Sigmoid colon (tissue), 7 donors: ENCODE results near the gene CDKAL1. TPM values are rescaled to one million over a fixed set of nuclear protein-coding genes. Genes with fewer than 3 reads are reported as not detected.

Source experiments
- DNase-seq: peaks from one replicate; pipeline ENCODE4 v3.0.0-alpha.2; 2019
- H3K27ac ChIP-seq, 4 donors: fragments of 200-600 bp; sonication (generic); one replicate each; pipeline ENCODE4 v1.5.1; 2016 to 2019; ENCODE audit warnings: mild to moderate bottlenecking in 1 of 4
- H3K27me3 ChIP-seq, 3 donors: fragments of 200-600 bp; sonication (generic); one replicate each; pipeline ENCODE4 v1.5.1; 2019; ENCODE audit warnings: mild to moderate bottlenecking in 1 of 3
- H3K36me3 ChIP-seq, 4 donors: fragments of 200-600 bp; sonication (generic); one replicate each; pipeline ENCODE4 v1.5.1; 2016 to 2019
- H3K4me1 ChIP-seq, 4 donors: fragments of 200-600 bp; sonication (generic); one replicate each; pipeline ENCODE4 v1.5.1; 2017 to 2019
- H3K4me3 ChIP-seq, 4 donors: fragments of 200-600 bp; sonication (generic); one replicate each; pipeline ENCODE4 v1.5.1; 2017 to 2019; ENCODE audit warnings: mild to moderate bottlenecking in 2 of 4, moderate library complexity in 1 of 4
- H3K9me3 ChIP-seq, 4 donors: fragments of 200-600 bp in 3 of 4; sonication (generic) in 3 of 4; one replicate each; pipeline versions ENCODE4 v1.5.1 to v1.6.1; 2013 to 2019
- CTCF ChIP-seq, 4 experiments: fragments of 450-650 bp in 3 of 4; fragments of 200-600 bp in 1 of 4; IDR thresholded peaks; one replicate each; pipeline ENCODE4 v1.5.1; 2016 to 2019; ENCODE audit warnings: antibody characterized with exemption in 4 of 4, mild to moderate bottlenecking in 3 of 4, moderate library complexity in 2 of 4
- EP300 ChIP-seq, 4 donors: sonication (generic); formaldehyde crosslinking; IDR thresholded peaks; one replicate each; pipeline ENCODE4 v1.6.1; 2017; ENCODE audit warnings: antibody characterized with exemption in 4 of 4
- POLR2A ChIP-seq, 2 donors: fragments of 450-650 bp; IDR thresholded peaks; one replicate each; pipeline ENCODE4 v1.6.1; 2016; ENCODE audit warnings: antibody characterized with exemption in 2 of 2, mild to moderate bottlenecking in 2 of 2, moderate library complexity in 2 of 2
- POLR2AphosphoS5 ChIP-seq, 4 donors: sonication (generic); formaldehyde crosslinking; IDR thresholded peaks; one replicate each; pipeline ENCODE4 v1.6.1; 2017; ENCODE audit warnings: antibody characterized with exemption in 4 of 4
- WGBS, 2 donors: extraction: QIAGEN DNeasy Blood & Tissue Kit; methylation state at CpG; one replicate each; pipeline ENCODE4 v1.1.7; 2013; 5-methylcytosine and 5-hydroxymethylcytosine counted together
- intact Hi-C: fragments of 100-400 bp; cut with DNase I; formaldehyde crosslinking; loops from one replicate; pipeline ENCODE4 v1.15.1; 2023
- polyA plus RNA-seq, 3 donors: library from polyadenylated mRNA; stranded (reverse); fragments of 200-250 nt; gene quantifications; one replicate each; pipeline ENCODE4 v1.2.3, GENCODE V29; 2013
- small RNA-seq, 3 donors: library from RNA; depleted of rRNA; stranded (forward); fragments of <200 nt; gene quantifications; one replicate each; pipeline ENCODE3, GENCODE V24; 2016
- total RNA-seq, 4 donors: library from RNA; depleted of rRNA; stranded (reverse); fragments of >200 nt; gene quantifications; one replicate each; pipeline ENCODE4 v1.1.0, GENCODE V29; 2016
- donor health status: healthy with polysubstance abuse.
- donor health status: Bipolar disorder and iron deficiency.
- donor health status: healthy.

The CDKAL1 gene
- total and polyA plus RNA-seq, 7 donors = 2.8 to 14.7 (median 11.4) TPM

GRCh38 chr6:21278375-21278745, 744.1 kb downstream of the CDKAL1 start:
- H3K4me1 ChIP-seq = no peaks in the 10 kb centered on the region
- no peak overlapping the region for H3K4me3 ChIP-seq
- no peak overlapping the region for H3K27ac ChIP-seq
- DNase-seq = no peak
- TF ChIP-seq POLR2A (IDR thresholded peaks at IDR 0.05) (no peak), EP300 (IDR thresholded peaks at IDR 0.05) (no peak), CTCF (IDR thresholded peaks at IDR 0.05) (no peak), POLR2AphosphoS5 (IDR thresholded peaks at IDR 0.05) (no peak)
- peaks cover 0 to under 1% (median under 1%) of the 10 kb centered on the region in 4 donors for H3K9me3 ChIP-seq
- H3K36me3 ChIP-seq = no peaks in the 10 kb centered on the region
- H3K27me3 ChIP-seq = no peaks in the 10 kb centered on the region
- 75 to 83% methylated on average over 4 of the region's 4 CpGs for WGBS, 2 donors
- intact Hi-C loops = no loop called here

DNA sequence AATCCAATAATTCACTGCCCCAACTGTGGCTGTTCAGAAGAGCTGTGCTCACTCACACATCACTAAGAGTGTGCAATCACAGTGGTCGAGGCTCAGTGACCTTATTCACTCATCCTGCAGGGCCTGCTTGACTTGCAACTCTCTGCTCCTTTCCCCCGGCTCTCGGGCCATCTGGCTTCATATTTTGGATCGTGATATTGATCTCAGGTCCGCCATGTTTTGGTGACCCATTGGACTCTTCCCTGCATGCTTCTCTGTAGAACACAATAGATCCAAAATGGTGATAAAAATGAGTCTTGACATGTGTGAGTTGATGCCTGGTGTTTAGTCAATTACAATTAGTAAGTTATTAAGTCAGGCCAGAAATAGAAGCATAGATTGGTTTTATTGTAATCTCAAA, 745.4 kb downstream of the CDKAL1 start:
- WGBS, 2 donors = 91 to 92% methylated on average over 5 of the region's 5 CpGs
- H3K9me3 ChIP-seq = no peaks in the 10 kb centered on the region
- H3K27ac ChIP-seq = no peak overlapping the region
- no peaks in the 10 kb centered on the region for H3K36me3 ChIP-seq
- H3K4me3 ChIP-seq = no peak overlapping the region
- H3K27me3 ChIP-seq = no peaks in the 10 kb centered on the region
- TF ChIP-seq POLR2AphosphoS5 (IDR thresholded peaks at IDR 0.05) = no peak
- intact Hi-C loops = no loop called here
- H3K4me1 ChIP-seq = no peaks in the 10 kb centered on the region
- DNase-seq = no peak

- no peak overlapping the region for H3K4me3 ChIP-seq
- H3K36me3 ChIP-seq = no peaks in the 10 kb centered on the region
- 86 to 88% methylated on average over 2 of the region's 2 CpGs for WGBS, 2 donors
- no peak overlapping the region for H3K27ac ChIP-seq
- no peaks in the 10 kb centered on the region for H3K9me3 ChIP-seq
- TF ChIP-seq EP300 (IDR thresholded peaks at IDR 0.05) (no peak), CTCF (IDR thresholded peaks at IDR 0.05) (no peak), POLR2AphosphoS5 (IDR thresholded peaks at IDR 0.05) (no peak), POLR2A (IDR thresholded peaks at IDR 0.05) (no peak)
- H3K27me3 ChIP-seq = no peaks in the 10 kb centered on the region
- DNase-seq = no peak
- intact Hi-C loops = no loop called here
- H3K4me1 ChIP-seq = no peaks in the 10 kb centered on the region
These were observed 747.1 kb downstream of the CDKAL1 start for GRCh38 chr6:21281366-21281765.

Small RNA genes lying within 50 kb of the gene (small RNA-seq; reads per million reads assigned to genes)
- gene RF00019 (0 reads per million in 3 donors), gene RNU6-150P (0 reads per million in 3 donors)

Other genes starting within 250 kb of the CDKAL1 start
- gene E2F3, start 132.6 kb upstream of the CDKAL1 start, total RNA-seq = 1 to 10 TPM; 2.5 to 4.7 (median 3.2) TPM
- gene E2F3, start 132.6 kb upstream of the CDKAL1 start, polyA plus RNA-seq = 1 to 10 TPM; 2.8 to 6.9 (median 3.0) TPM